ENCODE data around the gene GNB5.

DNA sequence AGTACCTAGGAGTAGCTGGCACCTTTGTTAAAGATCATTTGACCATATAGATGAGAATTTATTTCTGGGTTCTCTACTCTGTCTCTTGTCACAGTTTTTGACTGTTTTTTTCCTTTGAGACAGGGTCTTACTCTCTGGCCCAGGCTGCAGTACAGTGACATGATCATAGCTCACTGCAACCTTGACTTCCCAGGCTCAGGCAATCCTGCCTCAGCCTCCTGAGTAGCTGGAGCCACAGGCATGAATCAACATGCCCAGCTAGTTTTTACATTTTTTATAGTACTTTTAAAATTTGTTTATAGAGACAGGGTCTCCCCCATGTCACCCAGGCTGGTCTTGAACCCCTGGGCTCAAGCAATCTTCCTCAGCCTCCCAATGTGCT is 123.7 kb downstream of the GNB5 start:
- TF ChIP-seq, protein P1, sequence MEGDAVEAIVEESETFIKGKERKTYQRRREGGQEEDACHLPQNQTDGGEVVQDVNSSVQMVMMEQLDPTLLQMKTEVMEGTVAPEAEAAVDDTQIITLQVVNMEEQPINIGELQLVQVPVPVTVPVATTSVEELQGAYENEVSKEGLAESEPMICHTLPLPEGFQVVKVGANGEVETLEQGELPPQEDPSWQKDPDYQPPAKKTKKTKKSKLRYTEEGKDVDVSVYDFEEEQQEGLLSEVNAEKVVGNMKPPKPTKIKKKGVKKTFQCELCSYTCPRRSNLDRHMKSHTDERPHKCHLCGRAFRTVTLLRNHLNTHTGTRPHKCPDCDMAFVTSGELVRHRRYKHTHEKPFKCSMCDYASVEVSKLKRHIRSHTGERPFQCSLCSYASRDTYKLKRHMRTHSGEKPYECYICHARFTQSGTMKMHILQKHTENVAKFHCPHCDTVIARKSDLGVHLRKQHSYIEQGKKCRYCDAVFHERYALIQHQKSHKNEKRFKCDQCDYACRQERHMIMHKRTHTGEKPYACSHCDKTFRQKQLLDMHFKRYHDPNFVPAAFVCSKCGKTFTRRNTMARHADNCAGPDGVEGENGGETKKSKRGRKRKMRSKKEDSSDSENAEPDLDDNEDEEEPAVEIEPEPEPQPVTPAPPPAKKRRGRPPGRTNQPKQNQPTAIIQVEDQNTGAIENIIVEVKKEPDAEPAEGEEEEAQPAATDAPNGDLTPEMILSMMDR (IDR thresholded peaks at IDR 0.05; ENCODE audit: poor library complexity) = no peak
- TF ChIP-seq EZH2 (IDR thresholded peaks at IDR 0.05; ENCODE audit: borderline replicate concordance) = no peak

Data from hepatocyte (in vitro differentiated cells).